GM06990 (cell line): ENCODE results near the gene ARPP21.

Source experiments
- DNase-seq: peaks from one replicate; pipeline ENCODE4 v3.0.0-alpha.2; 2011; ENCODE audit not compliant: insufficient read length; ENCODE audit errors: extremely low read depth
- H3K27me3 ChIP-seq: replicated peaks from 2 replicates; pipeline ENCODE4 v1.6.0; 2011; ENCODE audit warnings: low read length; ENCODE audit not compliant: control insufficient read depth, insufficient read depth
- H3K36me3 ChIP-seq: 2 replicates; pipeline ENCODE4 v1.5.1; 2011; ENCODE audit warnings: low read length; ENCODE audit not compliant: control insufficient read depth, insufficient read depth
- H3K4me3 ChIP-seq: replicated peaks from 2 replicates; pipeline ENCODE4 v1.5.1; 2011; ENCODE audit warnings: low read depth, mild to moderate bottlenecking, control low read depth, low read length
- CTCF ChIP-seq: IDR thresholded peaks from 2 replicates; pipeline ENCODE4 v1.5.1; 2011; ENCODE audit warnings: low read length, control low read depth, mild to moderate bottlenecking, inconsistent platforms; ENCODE audit not compliant: insufficient read depth, poor library complexity, severe bottlenecking

ARPP21 gene

GRCh38 chr3:35718921-35719320, 79.6 kb downstream of the ARPP21 start:
- TF ChIP-seq CTCF = no peak
- DNase-seq = no peak

GRCh38 chr3:35721628-35722027, 82.3 kb downstream of the ARPP21 start:
- Histone ChIP-seq H3K36me3 (no peaks in the 10 kb centered on the region), H3K27me3 (no peaks in the 10 kb centered on the region), H3K4me3 (no peak overlapping the region)
- no peak for DNase-seq
- no peak for TF ChIP-seq CTCF

More at GRCh38 chr3:35718921-35719320, 79.6 kb downstream of the ARPP21 start:
- Histone ChIP-seq H3K27me3 (no peaks in the 10 kb centered on the region), H3K36me3 (no peaks in the 10 kb centered on the region), H3K4me3 (no peak overlapping the region)

GRCh38 chr3:35722902-35723301, 83.6 kb downstream of the ARPP21 start:
- no peak overlapping the region for H3K4me3 ChIP-seq
- no peaks in the 10 kb centered on the region for H3K27me3 ChIP-seq
- no peak for DNase-seq
- H3K36me3 ChIP-seq = no peaks in the 10 kb centered on the region
- no peak for TF ChIP-seq CTCF

GRCh38 chr3:35723480-35724097, 84.3 kb downstream of the ARPP21 start:
- no peaks in the 10 kb centered on the region for H3K27me3 ChIP-seq
- no peak for TF ChIP-seq CTCF
- DNase-seq = no peak
- H3K36me3 ChIP-seq = no peaks in the 10 kb centered on the region
- H3K4me3 ChIP-seq = no peak overlapping the region

- Histone ChIP-seq H3K27me3 (no peaks in the 10 kb centered on the region), H3K36me3 (no peaks in the 10 kb centered on the region), H3K4me3 (no peak overlapping the region)
- TF ChIP-seq CTCF = no peak
- no peak for DNase-seq
Observed at GRCh38 chr3:35724106-35724505, 84.8 kb downstream of the ARPP21 start.

- Histone ChIP-seq H3K4me3 (no peak overlapping the region), H3K36me3 (no peaks in the 10 kb centered on the region), H3K27me3 (no peaks in the 10 kb centered on the region)
- DNase-seq = no peak
- TF ChIP-seq CTCF = no peak
Observed at GRCh38 chr3:35727179-35727578, 87.9 kb downstream of the ARPP21 start.
